Umbilical cord (tissue), 2 donors: Measurements from ENCODE around the gene UTS2. TPM values are rescaled to one million over a fixed set of nuclear protein-coding genes. Genes with fewer than 3 reads are reported as not detected.

Source experiments
- DNase-seq: peaks from one replicate; pipeline ENCODE4 v3.0.0-alpha.2; 2015; ENCODE audit warnings: low spot score
- total RNA-seq: library from RNA; depleted of rRNA; stranded (reverse); fragments of >200 nt; gene quantifications from one replicate; pipeline ENCODE4 v1.2.3, GENCODE V29; 2014; ENCODE audit warnings: low replicate concordance; ENCODE audit not compliant: insufficient read depth

UTS2 gene
- total RNA-seq, 1 donor from 2014 or later: 5.3 TPM

DNA sequence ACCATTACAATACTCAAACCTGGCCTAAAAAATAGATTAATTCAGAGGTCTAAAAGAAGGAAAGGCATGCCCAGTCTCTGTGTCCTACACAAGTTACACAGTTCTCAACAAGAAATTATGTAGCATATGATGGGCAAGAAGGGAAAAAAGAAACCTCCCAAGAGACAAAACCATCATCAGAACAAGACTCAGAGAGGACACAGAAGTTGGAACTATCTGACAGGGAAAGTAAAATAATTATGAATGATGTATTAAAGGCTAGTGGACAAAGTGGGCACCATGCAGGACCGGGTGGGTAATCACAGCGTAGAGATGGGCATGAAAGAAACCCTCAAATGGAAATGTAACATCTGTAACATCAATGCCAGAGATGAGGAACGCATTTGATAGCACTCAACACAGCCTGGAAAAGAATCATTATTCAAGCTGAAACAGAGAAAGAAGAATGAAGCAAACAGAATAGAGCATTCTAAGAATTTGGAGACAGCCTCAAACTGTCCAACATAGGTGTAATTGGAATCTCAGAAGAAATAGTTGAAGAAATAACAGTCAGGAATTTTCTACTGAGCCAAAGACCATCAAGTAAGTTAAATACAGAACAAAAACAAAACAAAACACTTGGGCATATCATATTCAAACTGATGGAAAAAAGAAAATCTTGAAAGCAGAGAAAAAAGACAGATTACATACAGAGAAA lies 39.0 kb downstream of the UTS2 start:
- DNase-seq: no peak

DNA sequence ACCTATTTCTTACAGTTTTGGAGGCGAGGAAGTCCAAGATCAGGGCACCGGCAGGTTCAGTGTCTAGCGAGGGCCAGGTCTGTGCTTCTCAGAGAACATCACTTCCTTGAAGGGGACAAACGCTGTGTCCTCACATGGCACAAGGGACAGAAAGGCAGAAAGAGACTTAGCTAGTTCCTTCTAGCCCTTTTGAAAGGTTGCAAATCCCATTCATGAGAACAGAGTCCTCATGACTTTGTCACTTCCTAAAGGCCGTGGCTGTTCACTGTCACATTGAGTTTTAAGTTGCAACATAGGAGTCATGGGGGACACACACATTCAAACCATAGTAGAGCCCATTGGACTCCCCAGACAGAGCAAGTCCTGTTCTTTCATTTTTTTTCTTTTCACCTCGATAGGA lies 41.4 kb downstream of the UTS2 start:
- DNase-seq: no peak

DNA sequence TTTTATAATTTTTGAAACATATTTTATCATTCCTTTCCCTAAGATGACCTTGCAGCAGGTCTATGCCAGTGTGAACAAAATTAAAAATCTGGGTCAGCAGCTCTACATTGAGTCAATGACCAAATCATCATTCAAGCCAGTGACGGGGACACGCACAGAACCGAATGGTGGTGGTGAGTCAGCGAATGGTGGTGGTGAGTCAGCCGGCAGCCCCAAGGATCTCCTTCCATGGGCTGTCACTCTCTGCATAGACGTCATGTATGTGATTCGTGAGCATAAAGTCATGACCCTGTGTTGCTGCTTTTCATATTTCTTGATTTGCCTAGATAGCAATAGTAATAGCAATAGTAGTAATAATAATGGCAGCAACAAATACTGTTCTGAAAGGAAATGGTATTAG lies 42.5 kb downstream of the UTS2 start:
- DNase-seq: no peak

DNA sequence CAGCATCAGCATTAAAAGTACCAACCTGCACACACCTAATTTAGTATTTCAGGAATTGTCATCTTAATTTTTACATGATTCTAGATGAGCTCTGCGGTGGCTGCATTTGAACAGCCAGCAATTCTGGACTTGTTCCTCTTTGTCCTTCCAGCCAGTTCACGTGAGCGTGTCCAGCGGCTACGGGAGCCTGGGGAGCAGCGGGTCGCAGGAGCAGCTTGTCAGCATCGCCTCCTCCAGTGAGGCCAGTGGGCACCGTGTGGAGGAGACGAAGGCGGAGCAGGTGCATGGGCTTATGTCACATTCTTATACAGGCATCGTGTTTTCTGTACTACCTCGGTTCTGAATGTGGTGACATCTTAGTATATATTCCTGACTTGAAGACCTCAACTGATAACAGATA lies 43.1 kb downstream of the UTS2 start:
- DNase-seq: no peak

DNA sequence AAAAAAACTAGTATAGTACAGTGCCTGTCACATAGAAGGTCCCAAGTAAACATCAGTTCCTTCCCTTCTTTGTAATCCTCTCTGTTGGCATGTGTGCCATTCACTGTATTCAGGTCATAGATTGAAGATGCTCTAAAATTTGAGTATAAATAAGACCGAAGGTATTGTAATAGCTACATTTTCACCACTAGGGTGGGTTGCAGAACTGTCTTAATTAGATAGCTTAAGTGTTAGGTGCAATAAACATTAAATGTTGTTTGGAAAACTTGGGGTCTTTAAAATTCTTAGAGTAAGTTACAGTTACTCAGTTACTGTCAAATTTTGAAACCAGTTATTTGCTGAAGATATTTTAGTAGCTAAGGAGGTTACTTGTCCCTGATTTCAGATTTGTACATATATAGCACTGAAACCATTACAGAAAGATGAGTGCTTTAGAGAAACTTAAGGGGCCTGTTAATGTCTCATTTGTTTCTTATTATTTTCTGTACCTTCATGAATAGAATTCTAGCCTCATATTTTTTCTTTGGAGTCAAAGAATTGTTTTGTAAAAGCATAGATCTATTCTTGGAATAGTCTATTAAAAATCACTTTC lies 44.5 kb downstream of the UTS2 start:
- peak; percentile 17 for DNase-seq

DNA sequence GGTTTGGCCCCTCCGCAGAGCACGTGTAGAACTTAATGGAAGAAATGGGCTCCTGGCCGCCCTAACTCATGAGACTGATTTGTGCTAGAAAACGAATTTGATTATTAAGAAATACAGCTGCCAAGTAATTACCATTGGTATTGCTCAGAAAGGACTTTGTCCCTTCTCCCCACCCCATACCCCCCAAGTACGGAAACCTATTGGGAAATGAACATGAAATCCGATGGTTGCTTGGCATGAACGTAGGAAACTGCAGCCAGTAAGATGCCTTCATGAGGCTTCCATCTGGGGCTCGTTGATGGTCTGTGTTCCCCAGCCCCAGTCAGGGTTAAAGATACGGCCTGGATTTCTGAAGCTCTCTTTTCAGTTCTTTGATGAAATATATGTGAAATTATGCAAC lies 47.4 kb downstream of the UTS2 start:
- DNase-seq: no peak

Other genes with a start within 250 kb of the UTS2 start
- 53.7 TPM for gene VAMP3, start 81.8 kb downstream of the UTS2 start, total RNA-seq
- gene PER3, start 68.8 kb downstream of the UTS2 start, total RNA-seq: 4.3 TPM
- gene TNFRSF9, start 87.8 kb upstream of the UTS2 start, total RNA-seq: 1.2 TPM
- gene PARK7, start 108.6 kb upstream of the UTS2 start, total RNA-seq: 160 TPM
- gene ERRFI1, start 173.2 kb upstream of the UTS2 start, total RNA-seq: 81.6 TPM